ENCODE data around the gene CDKAL1. TPM values are rescaled to one million over a fixed set of nuclear protein-coding genes. Genes with fewer than 3 reads are reported as not detected.

Gene CDKAL1
- total and polyA plus RNA-seq, 11 donors: 3.2 to 14.3 (median 9.3) TPM

- intact Hi-C loops (cut with DNase I): no loop called here
- TF ChIP-seq POLR2A (IDR thresholded peaks at IDR 0.05) (no peak), CTCF (IDR thresholded peaks at IDR 0.05) (no peak)
- H3K9me3 ChIP-seq: no peaks in the 10 kb centered on the region
- H3K27ac ChIP-seq: no peak overlapping the region
- H3K27me3 ChIP-seq: no peaks in the 10 kb centered on the region
- no peak for DNase-seq
- H3K36me3 ChIP-seq: no peaks in the 10 kb centered on the region
- no peaks in the 10 kb centered on the region for H3K4me1 ChIP-seq
- H3K4me3 ChIP-seq: no peak overlapping the region
- ATAC-seq: no peak
- WGBS, 4 donors: 65 to 82% (median 70%) methylated on average over 3 of the region's 3 CpGs
Observed at GRCh38 chr6:20732896-20733295, 198.6 kb downstream of the CDKAL1 start.

GRCh38 chr6:20737912-20738311 is 203.7 kb downstream of the CDKAL1 start:
- TF ChIP-seq POLR2A (IDR thresholded peaks at IDR 0.05) (no peak), CTCF (IDR thresholded peaks at IDR 0.05) (no peak)
- intact Hi-C loops (cut with DNase I): no loop called here
- Histone ChIP-seq H3K9me3 (peaks cover 0 to 11% (median 0%) of the 10 kb centered on the region in 12 donors), H3K4me3 (no peak overlapping the region), H3K27ac (no peak overlapping the region), H3K27me3 (no peaks in the 10 kb centered on the region), H3K4me1 (no peaks in the 10 kb centered on the region), H3K36me3 (peaks cover 0 to 13% (median 6%) of the 10 kb centered on the region in 9 donors)
- DNase-seq (no peak), ATAC-seq (no peak)
- 93 to 97% (median 95%) methylated on average over 3 of the region's 3 CpGs for WGBS, 4 donors

DNA sequence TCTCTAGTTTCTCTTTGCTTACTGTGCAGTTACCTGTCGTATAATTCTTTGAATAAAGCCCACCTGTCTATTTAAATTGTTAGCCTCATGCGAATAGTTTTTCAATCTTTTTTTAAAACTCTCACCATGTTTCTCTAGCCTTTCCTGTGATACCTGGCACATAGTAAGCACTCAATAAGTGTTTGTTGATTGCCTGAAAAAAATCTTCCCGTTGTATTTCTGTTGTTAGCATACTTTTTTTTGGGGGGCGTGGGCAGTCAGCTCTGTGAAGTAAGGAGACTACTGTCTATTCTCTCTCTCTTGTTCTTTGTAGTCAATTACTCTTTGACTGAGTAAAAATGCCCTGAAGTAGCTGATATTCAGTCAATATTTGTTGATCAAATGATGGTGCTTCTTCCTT is 205.8 kb downstream of the CDKAL1 start:
- ATAC-seq: no peak
- Histone ChIP-seq H3K4me1 (no peaks in the 10 kb centered on the region), H3K4me3 (no peak overlapping the region), H3K36me3 (peaks cover 0 to 13% (median 6%) of the 10 kb centered on the region in 9 donors), H3K27me3 (no peaks in the 10 kb centered on the region), H3K27ac (no peak overlapping the region), H3K9me3 (peaks cover 0 to 11% (median 0%) of the 10 kb centered on the region in 12 donors)
- 87 to 98% (median 97%) methylated on average over 4 of the region's 4 CpGs for WGBS, 4 donors
- TF ChIP-seq POLR2A (IDR thresholded peaks at IDR 0.05) (no peak), CTCF (IDR thresholded peaks at IDR 0.05) (no peak)
- no peak for DNase-seq
- intact Hi-C loops (cut with DNase I): no loop called here

DNA sequence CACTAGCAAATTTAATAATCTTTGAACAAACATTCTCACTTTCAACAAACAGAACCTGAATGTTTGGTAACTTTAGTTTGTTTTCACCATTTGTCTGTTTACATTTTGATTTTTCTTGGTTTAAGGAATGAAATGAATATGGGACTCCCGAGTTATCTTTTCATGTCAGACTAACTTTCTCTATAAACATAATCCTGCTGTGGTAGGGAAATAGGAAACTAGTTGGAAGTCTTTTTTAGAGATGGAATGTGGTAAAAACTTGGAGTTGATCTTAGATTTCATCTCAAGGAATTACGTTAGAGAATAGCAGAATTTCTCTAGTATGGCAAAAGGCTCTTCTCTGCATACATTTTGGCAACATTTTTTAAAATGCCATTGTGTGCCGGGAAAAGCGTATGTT is 206.5 kb downstream of the CDKAL1 start:
- H3K27ac ChIP-seq: no peak overlapping the region
- WGBS, 4 donors: 89 to 95% (median 91%) methylated on average over 4 of the region's 4 CpGs
- no peak for DNase-seq
- ATAC-seq: no peak
- H3K27me3 ChIP-seq: no peaks in the 10 kb centered on the region
- peaks cover 0 to 13% (median 6%) of the 10 kb centered on the region in 9 donors for H3K36me3 ChIP-seq
- no peak overlapping the region for H3K4me3 ChIP-seq
- H3K9me3 ChIP-seq: peaks cover 0 to 11% (median 0%) of the 10 kb centered on the region in 12 donors
- H3K4me1 ChIP-seq: peaks cover 0 to under 1% (median 0%) of the 10 kb centered on the region in 12 donors
- intact Hi-C loops (cut with DNase I): no loop called here
- no peak for TF ChIP-seq CTCF (IDR thresholded peaks at IDR 0.05)
- no peak for TF ChIP-seq POLR2A (IDR thresholded peaks at IDR 0.05)
